GM19438 (cell line): ENCODE results near the gene SERPINA1.
"Not testable (repeated sequence)": the region's sequence is repeated elsewhere in the genome, so short reads cannot be mapped to it uniquely, and the experiment has no call there.

ENCODE experiments used
- ATAC-seq: cut with Tn5 transposase; IDR thresholded peaks from one replicate; pipeline ENCODE4 v1.9.1; 2021; ENCODE audit warnings: low read depth; ENCODE audit not compliant: unreplicated experiment

Gene SERPINA1

GRCh38 chr14:94388384-94389103 is at the start of gene SERPINA1:
SERPINA1 (minus strand) TSS chr14:94388602; CDS start chr14:94383237, 5,365 bp downstream.
- ATAC-seq = no peak

DNA sequence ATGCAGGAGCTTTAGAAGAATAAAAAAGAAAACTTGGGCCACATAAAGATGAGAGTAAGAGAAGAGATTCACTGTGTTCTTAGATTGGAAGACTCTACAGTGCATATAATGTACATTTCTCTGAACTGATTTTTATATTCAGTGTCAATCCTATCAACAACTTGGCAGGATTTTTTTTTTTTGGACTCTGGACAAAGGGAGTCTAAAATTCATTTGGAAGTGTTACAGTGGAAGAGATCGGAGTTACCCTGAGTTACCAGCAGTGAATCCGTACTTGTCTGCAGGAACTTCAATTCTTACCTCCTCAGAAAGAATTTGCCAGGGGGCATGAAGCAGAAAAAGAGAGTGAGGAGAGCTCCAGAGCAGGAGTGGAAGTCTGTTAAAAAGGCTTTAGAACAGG is 40.2 kb upstream of the SERPINA1 start:
- no peak for ATAC-seq

DNA sequence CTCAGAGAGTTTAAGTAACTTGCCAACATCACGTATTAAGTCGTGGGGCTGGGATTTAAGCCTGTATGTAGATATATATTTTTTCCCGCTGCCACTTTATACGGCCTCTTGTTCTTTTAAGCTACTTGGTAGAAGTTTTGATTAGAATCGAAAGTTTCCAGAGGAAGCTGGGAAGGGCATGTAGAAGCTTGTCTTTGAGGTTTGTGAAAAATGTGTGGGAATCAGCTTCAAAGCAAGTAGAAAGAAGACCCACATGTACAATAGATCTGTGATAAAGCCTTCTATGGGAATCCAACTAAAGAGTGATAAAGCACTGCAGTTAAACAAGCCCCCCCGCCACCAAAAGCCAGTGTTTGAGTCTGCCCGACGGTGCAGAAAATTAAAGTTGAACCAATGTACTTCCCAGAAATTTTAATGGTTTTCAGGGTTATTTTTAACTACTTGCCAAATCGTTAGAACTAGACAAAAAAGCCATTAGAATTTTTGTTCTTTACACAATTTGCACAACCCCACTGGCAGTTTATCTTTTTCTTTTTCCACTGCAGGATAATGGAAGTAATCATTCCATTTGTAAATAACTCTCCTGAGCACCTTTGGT is 38.7 kb upstream of the SERPINA1 start:
- ATAC-seq = no peak

DNA sequence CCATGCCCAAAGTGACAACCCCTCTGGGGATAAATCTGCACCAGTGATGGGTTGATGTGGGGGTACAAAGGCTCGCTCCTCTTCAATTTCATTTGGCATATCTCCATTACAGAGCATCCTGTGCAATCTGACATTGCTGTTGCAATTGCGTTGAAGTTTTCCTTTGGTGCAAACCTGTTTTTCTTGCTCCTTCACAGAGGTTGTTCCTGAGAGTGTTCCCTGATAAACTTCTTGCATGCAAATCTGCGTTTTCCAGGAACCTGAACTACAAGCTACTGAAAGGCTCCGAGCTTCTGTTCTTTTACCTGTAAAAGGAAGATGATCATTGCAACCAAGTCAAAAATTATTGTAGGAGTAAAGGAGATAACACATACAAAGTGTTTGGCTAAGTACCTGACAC is 38.1 kb upstream of the SERPINA1 start:
- ATAC-seq = no peak

GRCh38 chr14:94424371-94424770 is 36.0 kb upstream of the SERPINA1 start:
- no peak for ATAC-seq

GRCh38 chr14:94423453-94424056 is 35.2 kb upstream of the SERPINA1 start:
- ATAC-seq = no peak

GRCh38 chr14:94421316-94421715 is 32.9 kb upstream of the SERPINA1 start:
- no peak for ATAC-seq

DNA sequence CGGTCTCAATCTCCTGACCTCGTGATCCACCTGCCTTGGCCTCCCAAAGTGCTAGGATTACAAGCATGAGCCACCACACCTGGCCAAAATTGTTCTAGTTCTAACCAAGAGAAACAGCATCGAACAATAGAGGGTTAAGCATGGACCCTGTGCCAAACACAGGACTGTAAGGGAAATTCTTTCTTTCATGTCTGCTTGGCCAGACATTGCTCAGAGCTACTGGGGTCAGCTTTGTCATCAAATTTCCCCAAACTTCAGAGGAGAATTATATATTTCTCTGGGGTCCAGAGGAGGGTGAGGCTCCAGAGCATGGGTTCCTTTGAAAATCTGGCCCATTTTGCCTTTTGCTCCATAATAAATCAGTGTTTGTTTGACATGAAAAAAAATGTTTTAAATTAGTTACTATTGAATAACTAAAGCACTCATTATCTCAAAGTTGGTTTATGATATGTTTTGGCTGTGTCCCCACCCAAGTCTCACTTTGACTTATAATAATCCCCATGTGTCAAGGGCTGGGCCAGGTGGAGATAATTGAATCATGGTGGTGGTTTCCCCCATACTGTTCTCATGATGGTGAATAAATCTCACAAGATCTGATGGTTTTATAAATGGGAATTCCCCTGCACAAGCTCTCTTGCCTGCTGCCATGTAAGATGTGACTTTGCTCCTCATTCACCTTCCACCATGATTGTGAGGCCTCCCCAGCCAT is 29.2 kb upstream of the SERPINA1 start:
- not testable (repeated sequence) for ATAC-seq

GRCh38 chr14:94412671-94413638 is 24.6 kb upstream of the SERPINA1 start:
- ATAC-seq = no peak

DNA sequence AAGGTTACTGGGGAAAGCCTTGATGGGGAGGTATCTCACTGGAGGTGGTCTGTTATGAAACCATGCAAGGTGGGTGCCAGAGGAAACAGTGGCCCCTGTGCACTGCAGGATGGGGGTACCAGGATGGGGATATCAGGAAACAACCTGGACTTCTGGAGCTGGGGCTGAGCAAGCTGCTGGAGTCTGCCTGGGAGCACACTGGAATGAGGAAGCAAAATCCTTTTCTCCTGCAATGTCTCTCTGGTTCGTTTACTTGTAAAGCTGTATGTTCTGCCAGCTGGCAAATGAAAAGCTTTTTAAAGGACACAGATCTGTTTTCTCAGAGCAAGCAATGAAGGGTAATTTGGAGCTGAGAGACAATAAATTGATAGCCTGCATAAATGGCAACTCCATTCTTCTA is 23.2 kb upstream of the SERPINA1 start:
- no peak for ATAC-seq

GRCh38 chr14:94409430-94409829 is 21.0 kb upstream of the SERPINA1 start:
- ATAC-seq = not testable (repeated sequence)

DNA sequence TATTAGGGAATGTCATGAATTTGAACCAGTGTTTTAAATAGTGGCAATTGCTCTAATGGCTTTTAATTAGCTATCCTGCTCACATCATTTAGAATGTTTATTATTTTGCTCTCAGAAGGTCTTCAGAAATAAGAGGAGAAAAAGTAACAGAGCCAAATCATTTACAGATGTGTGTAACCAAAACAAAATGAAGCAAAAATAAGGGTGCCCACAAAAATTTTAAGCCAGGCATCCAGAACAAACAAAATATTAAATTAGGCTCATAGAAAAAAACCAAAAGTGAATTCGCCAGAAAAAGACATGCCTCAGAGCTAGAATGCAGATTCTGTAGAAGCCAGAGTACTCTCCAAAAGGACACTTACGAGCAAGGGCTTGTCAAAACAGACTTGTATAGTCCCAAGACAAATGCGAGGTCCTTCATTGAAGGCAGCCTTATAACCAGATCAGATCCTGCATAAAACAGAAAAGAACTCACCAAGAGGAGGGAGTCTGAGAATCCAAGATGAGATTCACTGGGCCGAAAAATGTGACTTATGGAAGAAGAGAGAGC is 20.2 kb upstream of the SERPINA1 start:
- ATAC-seq = no peak

- no peak for ATAC-seq
Measured at GRCh38 chr14:94407906-94408305, 19.5 kb upstream of the SERPINA1 start.

GRCh38 chr14:94406910-94407309 is 18.5 kb upstream of the SERPINA1 start:
- no peak for ATAC-seq

DNA sequence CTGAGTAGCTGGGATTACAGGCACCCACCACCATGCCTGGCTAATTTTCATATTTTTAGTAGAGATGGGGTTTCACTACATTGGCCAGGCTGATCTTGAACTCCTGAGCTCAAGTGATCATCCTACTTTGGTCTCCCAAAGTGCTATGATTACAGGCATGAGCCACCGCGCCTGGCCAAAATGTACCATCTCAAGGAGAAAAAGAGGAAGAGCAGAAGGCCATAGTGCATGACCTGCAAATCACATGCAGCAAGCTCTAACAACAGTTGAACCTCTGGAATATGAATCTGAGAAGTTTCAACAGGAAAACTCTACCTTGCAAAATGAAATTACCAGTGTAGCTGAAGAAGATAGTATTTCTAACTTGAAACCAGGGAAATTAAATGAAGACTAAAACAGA is 17.1 kb upstream of the SERPINA1 start:
- no peak for ATAC-seq

DNA sequence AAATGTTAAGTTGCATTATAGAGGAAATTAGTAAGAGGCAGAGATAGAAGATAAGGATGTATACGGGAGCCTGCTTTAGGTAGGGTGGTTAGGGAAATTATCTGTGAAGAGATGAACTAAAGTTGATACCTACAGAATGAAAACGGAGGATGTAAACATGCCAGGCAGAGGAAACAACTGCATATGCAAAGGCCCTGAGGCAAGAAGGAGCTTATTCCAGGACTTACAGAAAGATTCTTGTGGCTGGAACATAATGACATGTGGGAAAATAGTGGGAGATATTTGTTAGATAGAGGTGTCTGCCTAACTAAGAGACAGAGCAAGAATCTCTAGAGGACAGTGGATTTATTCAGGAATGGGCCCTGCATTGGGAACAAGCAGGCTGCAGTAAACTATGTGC is 16.2 kb upstream of the SERPINA1 start:
- no peak for ATAC-seq

DNA sequence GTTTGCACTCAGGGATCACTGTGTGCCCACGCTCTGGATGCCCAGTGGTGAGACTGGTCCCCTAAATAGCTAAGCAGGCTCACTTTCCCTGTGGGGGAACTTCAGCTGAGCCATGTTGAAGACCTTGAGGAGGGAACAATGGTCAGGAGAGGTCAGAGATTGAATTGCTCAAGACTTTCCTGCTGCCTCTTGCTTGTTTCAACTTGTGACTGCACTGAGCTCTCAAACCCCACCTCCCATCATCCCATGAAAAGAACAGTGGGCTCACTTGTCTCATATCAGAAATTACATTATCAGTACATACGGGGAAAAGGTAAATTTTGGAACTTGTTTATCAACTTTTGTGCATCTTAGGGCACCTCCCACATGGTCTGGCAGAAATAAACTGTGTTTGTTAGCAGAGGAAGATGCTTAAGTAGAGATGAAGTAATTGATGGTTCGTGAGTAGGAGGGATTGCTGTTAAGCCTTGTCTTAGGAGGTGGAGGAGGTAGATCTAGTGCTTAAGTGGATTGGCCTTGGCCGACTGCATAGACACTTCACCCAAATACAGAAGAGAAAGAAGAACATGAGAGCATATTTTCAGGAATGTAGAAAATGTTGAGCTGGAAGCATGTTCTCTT is 15.0 kb upstream of the SERPINA1 start:
- ATAC-seq = no peak

DNA sequence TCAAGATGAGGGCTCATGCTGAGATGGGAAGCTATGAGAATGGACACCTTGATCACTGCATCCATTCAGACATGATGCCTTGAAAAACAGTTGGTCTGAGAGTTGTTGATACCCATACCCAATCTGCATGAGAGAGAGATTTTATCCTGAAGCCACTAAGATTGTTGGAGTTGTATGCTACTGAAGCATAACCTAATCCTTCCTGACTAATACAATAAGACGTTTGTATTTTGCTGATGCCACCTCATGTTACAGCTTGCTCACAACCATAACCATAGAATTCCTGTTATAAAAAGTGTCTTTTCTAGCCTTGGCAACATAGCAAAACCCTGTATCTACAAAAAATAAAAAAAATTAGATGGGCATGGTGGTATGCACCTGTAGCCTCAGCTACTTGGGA is 12.7 kb upstream of the SERPINA1 start:
- no peak for ATAC-seq

- no peak for ATAC-seq
Measured at GRCh38 chr14:94400422-94400841, 12.0 kb upstream of the SERPINA1 start.
